ENCODE data around the gene CMSS1.

Gene CMSS1

GRCh38 chr3:100175637-100176280 is 358.1 kb downstream of the CMSS1 start:
- H3K27ac ChIP-seq = no peak overlapping the region
- TF ChIP-seq CTCF (conservative IDR thresholded peaks at IDR 0.05) (no peak), ZFX (IDR thresholded peaks at IDR 0.05) (no peak)

GRCh38 chr3:100179692-100180349 is 362.2 kb downstream of the CMSS1 start:
- H3K27ac ChIP-seq = no peak overlapping the region
- TF ChIP-seq CTCF (conservative IDR thresholded peaks at IDR 0.05) (no peak), ZFX (IDR thresholded peaks at IDR 0.05) (no peak)

- H3K27ac ChIP-seq = no peak overlapping the region
- TF ChIP-seq CTCF (conservative IDR thresholded peaks at IDR 0.05) (no peak), ZFX (IDR thresholded peaks at IDR 0.05) (no peak)
These were observed 366.0 kb downstream of the CMSS1 start for GRCh38 chr3:100183608-100184125.

GRCh38 chr3:100184948-100185570 is 367.4 kb downstream of the CMSS1 start:
- no peak overlapping the region for H3K27ac ChIP-seq
- TF ChIP-seq ZFX (IDR thresholded peaks at IDR 0.05) (no peak), CTCF (conservative IDR thresholded peaks at IDR 0.05) (no peak)

- TF ChIP-seq ZFX (IDR thresholded peaks at IDR 0.05) = no peak
- TF ChIP-seq CTCF (conservative IDR thresholded peaks at IDR 0.05) = no peak
- no peak overlapping the region for H3K27ac ChIP-seq
These were observed 368.2 kb downstream of the CMSS1 start for GRCh38 chr3:100185847-100186246.

- no peak for TF ChIP-seq CTCF (conservative IDR thresholded peaks at IDR 0.05)
- TF ChIP-seq ZFX (IDR thresholded peaks at IDR 0.05) = no peak
- H3K27ac ChIP-seq = no peak overlapping the region
These were observed 371.8 kb downstream of the CMSS1 start for GRCh38 chr3:100189444-100189964.

GRCh38 chr3:100195375-100195774 is 377.7 kb downstream of the CMSS1 start:
- TF ChIP-seq CTCF (conservative IDR thresholded peaks at IDR 0.05) = no peak
- no peak for TF ChIP-seq ZFX (IDR thresholded peaks at IDR 0.05)
- H3K27ac ChIP-seq = no peak overlapping the region

Measured in C4-2B (cell line).